ENCODE results near the gene ARL16. TPM values are rescaled to one million over a fixed set of nuclear protein-coding genes. Genes with fewer than 3 reads are reported as not detected.

Gene ARL16
- polyA plus RNA-seq, 2 of the 4 experiments (the other 2 are of a cell fraction), result 45.2 to 53.6 TPM

GRCh38 chr17:81727324-81728031 lies 43.9 kb upstream of the ARL16 start:
- TF ChIP-seq NR3C1 (IDR thresholded peaks at IDR 0.05) (no peak), MAZ (IDR thresholded peaks at IDR 0.05; ENCODE audit: borderline replicate concordance, low read depth, low read length) (no peak)
- 0 out of 6 replicates have a peak, but pooled peaks of 1 of the 2 experiments have one; percentile 4 for ATAC-seq
- no peak overlapping the region for H3K27ac ChIP-seq
- DNase-seq (ENCODE audit: low read depth in 1 of 2, low spot score in 1 of 2), result no peak
- H3K4me3 ChIP-seq, result no peak overlapping the region
- ChIA-PET CTCF (interaction anchor here (0.8 to 1.6 kb wide), 8 partner anchors 13 to 190 kb away, joined by 3 to 6 read pairs (median 3); no protein-coding TSS in a partner anchor), POLR2A (no interaction called here)
- WGBS (ENCODE audit: missing lambda C conversion rate), result 85% methylated on average over 23 of the region's 23 CpGs
- no peaks in the 10 kb centered on the region for H3K9me3 ChIP-seq
- H3K4me1 ChIP-seq, result peaks cover 20% of the 10 kb centered on the region
- no peak overlapping the region for H3K4me2 ChIP-seq
- no peak for FAIRE-seq

GRCh38 chr17:81726004-81726403 lies 42.4 kb upstream of the ARL16 start:
- 79% methylated on average over 9 of the region's 9 CpGs for WGBS (ENCODE audit: missing lambda C conversion rate)
- ATAC-seq, result no peak
- H3K4me2 ChIP-seq, result no peak overlapping the region

GRCh38 chr17:81725439-81725838 lies 41.8 kb upstream of the ARL16 start:
- FAIRE-seq, result no peak
- Histone ChIP-seq H3K4me3 (no peak overlapping the region), H3K4me1 (peaks cover 24% of the 10 kb centered on the region), H3K4me2 (no peak overlapping the region), H3K9me3 (no peaks in the 10 kb centered on the region), H3K27ac (no peak overlapping the region)
- CTCF ChIA-PET, result interaction anchor here (1.0 to 7.7 kb wide), 3 partner anchors 9 to 142 kb away, joined by 3 to 55 read pairs (median 16); no protein-coding TSS in a partner anchor
- DNase-seq (ENCODE audit: low read depth in 1 of 2, low spot score in 1 of 2), result no peak
- ATAC-seq, result no peak
- POLR2A ChIA-PET, result interaction anchor here (0.6 kb wide), 1 partner anchor 108 kb away, joined by 3 read pairs; no protein-coding TSS in a partner anchor
- WGBS (ENCODE audit: missing lambda C conversion rate), result 88% methylated on average over 9 of the region's 9 CpGs
- TF ChIP-seq EP300 (IDR thresholded peaks at IDR 0.05), result no peak
- TF ChIP-seq ESRRA (IDR thresholded peaks at IDR 0.05; ENCODE audit: borderline replicate concordance, low read length), result no peak
- no peak for TF ChIP-seq MAFK (IDR thresholded peaks at IDR 0.05; ENCODE audit: partially characterized antibody)
- TF ChIP-seq CTCF (IDR thresholded peaks at IDR 0.05), result no peak

More at GRCh38 chr17:81726004-81726403, 42.4 kb upstream of the ARL16 start:
- Histone ChIP-seq H3K4me3 (no peak overlapping the region), H3K9me3 (no peaks in the 10 kb centered on the region), H3K27ac (no peak overlapping the region), H3K4me1 (peaks cover 24% of the 10 kb centered on the region)
- no peak for TF ChIP-seq PBX3 (IDR thresholded peaks at IDR 0.05)
- TF ChIP-seq BCL3 (IDR thresholded peaks at IDR 0.05), result no peak
- no peak for TF ChIP-seq NPAS2 (CRISPR knock-in tag; IDR thresholded peaks at IDR 0.05; ENCODE audit: borderline replicate concordance)
- DNase-seq (ENCODE audit: low read depth in 1 of 2, low spot score in 1 of 2) (no peak), FAIRE-seq (no peak)
- ChIA-PET CTCF (interaction anchor here (1.0 to 7.7 kb wide), 4 partner anchors 8 to 143 kb away, joined by 3 to 55 read pairs (median 10); no protein-coding TSS in a partner anchor), POLR2A (no interaction called here)

- CTCF ChIA-PET, result interaction anchor here (1.4 to 7.7 kb wide), 3 partner anchors 9 to 139 kb away, joined by 3 to 55 read pairs (median 16); no protein-coding TSS in a partner anchor
- WGBS (ENCODE audit: missing lambda C conversion rate), result 40% methylated on average over 12 of the region's 12 CpGs
Observed at GRCh38 chr17:81723651-81724209, 40.1 kb upstream of the ARL16 start.

More at GRCh38 chr17:81723651-81724209, 40.1 kb upstream of the ARL16 start:
- POLR2A ChIA-PET, result interaction anchor here (0.6 to 3.5 kb wide), 2 partner anchors 11 to 108 kb away, joined by 5 to 18 read pairs; partner anchors contain the start of gene SLC25A10
- DNase-seq (ENCODE audit: low read depth in 1 of 2, low spot score in 1 of 2), result no peak
- H3K27ac ChIP-seq, result no peak overlapping the region
- FAIRE-seq, result no peak
- H3K4me1 ChIP-seq, result peaks cover 24% of the 10 kb centered on the region
- no peaks in the 10 kb centered on the region for H3K9me3 ChIP-seq
- TF ChIP-seq POLR2A (IDR thresholded peaks at IDR 0.05; ENCODE audit: low read length) (0 out of 2 replicates have a peak, but pooled peaks have one; percentile 9), CHD4 (IDR thresholded peaks at IDR 0.05; ENCODE audit: borderline replicate concordance) (no peak), SMC3 (IDR thresholded peaks at IDR 0.05) (no peak), BHLHE40 (IDR thresholded peaks at IDR 0.05; ENCODE audit: low read depth, low read length) (no peak)
- H3K4me2 ChIP-seq, result peak overlapping the region; percentile 15
- H3K4me3 ChIP-seq, result no peak overlapping the region
- ATAC-seq, result peak; percentile 12 to 45; a peak in 4 of 6 replicates
